ENCODE measurements around the gene DERL3. TPM values are rescaled to one million over a fixed set of nuclear protein-coding genes. Genes with fewer than 3 reads are reported as not detected.

DERL3 gene
- 0.43 to 0.69 TPM (median 0.47 TPM) in 5 replicates for total RNA-seq (2022; extraction: Qiagen RNA extraction; ENCODE audit: low read depth)

GRCh38 chr22:23838681-23839468, at the start of gene DERL3:
DERL3 (minus strand) TSS chr22:23839006; CDS start chr22:23838987, 19 bp downstream.

GRCh38 chr22:23857606-23858483, 19.0 kb upstream of the DERL3 start, which contains the start of gene SLC2A11:
SLC2A11 (plus strand) TSS chr22:23857875; CDS start chr22:23858000, 125 bp downstream.

GRCh38 chr22:23786752-23787599, 51.8 kb downstream of the DERL3 start, which contains the start of gene SMARCB1:
SMARCB1 (plus strand) TSS chr22:23786966; CDS start chr22:23787170, 204 bp downstream.

Other genes with a start within 250 kb of the DERL3 start
- gene DRICH1, start 206.7 kb downstream of the DERL3 start, total RNA-seq (2022; extraction: Qiagen RNA extraction; ENCODE audit: low read depth) = 0.09 to 0.26 TPM (median 0.13 TPM) in 4 of 5 replicates, not detected in the other
- gene RGL4, start 148.0 kb downstream of the DERL3 start, total RNA-seq (2022; extraction: Qiagen RNA extraction; ENCODE audit: low read depth) = 0.04 TPM in 1 of 5 replicates, not detected in the others
- gene ZNF70, start 87.9 kb downstream of the DERL3 start, total RNA-seq (2022; extraction: Qiagen RNA extraction; ENCODE audit: low read depth) = 0.99 to 1.3 TPM (median 1.2 TPM) in 5 replicates
- gene VPREB3, start 84.6 kb downstream of the DERL3 start, total RNA-seq (2022; extraction: Qiagen RNA extraction; ENCODE audit: low read depth) = 0.51 to 0.87 TPM (median 0.64 TPM) in 5 replicates
- gene C22orf15, start 76.0 kb downstream of the DERL3 start, total RNA-seq (2022; extraction: Qiagen RNA extraction; ENCODE audit: low read depth) = not detected in 5 replicates
- gene CHCHD10, start 71.0 kb downstream of the DERL3 start, total RNA-seq (2022; extraction: Qiagen RNA extraction; ENCODE audit: low read depth) = 84.1 to 177 TPM (median 168 TPM) in 5 replicates
- 0.11 to 0.23 TPM (median 0.14 TPM) in 5 replicates for gene MMP11, start 66.2 kb downstream of the DERL3 start, total RNA-seq (2022; extraction: Qiagen RNA extraction; ENCODE audit: low read depth)
- gene SMARCB1, start 52.0 kb downstream of the DERL3 start, total RNA-seq (2022; extraction: Qiagen RNA extraction; ENCODE audit: low read depth) = 47.3 to 58.2 TPM (median 50.3 TPM) in 5 replicates
- 8.7 to 10.0 TPM (median 9.7 TPM) in 5 replicates for gene SLC2A11, start 18.9 kb upstream of the DERL3 start, total RNA-seq (2022; extraction: Qiagen RNA extraction; ENCODE audit: low read depth)
- gene MIF, start 55.4 kb upstream of the DERL3 start, total RNA-seq (2022; extraction: Qiagen RNA extraction; ENCODE audit: low read depth) = 485 to 881 TPM (median 831 TPM) in 5 replicates
- 0.17 to 0.54 TPM (median 0.26 TPM) in 5 replicates for gene GSTT2B, start 122.2 kb upstream of the DERL3 start, total RNA-seq (2022; extraction: Qiagen RNA extraction; ENCODE audit: low read depth)
- 1.6 to 1.9 TPM (median 1.7 TPM) in 5 replicates for gene DDTL, start 127.9 kb upstream of the DERL3 start, total RNA-seq (2022; extraction: Qiagen RNA extraction; ENCODE audit: low read depth)
- 103 to 162 TPM (median 139 TPM) in 5 replicates for gene DDT, start 135.4 kb upstream of the DERL3 start, total RNA-seq (2022; extraction: Qiagen RNA extraction; ENCODE audit: low read depth)
- not detected in 5 replicates for gene GSTT2, start 141.1 kb upstream of the DERL3 start, total RNA-seq (2022; extraction: Qiagen RNA extraction; ENCODE audit: low read depth)
- not detected in 5 replicates for gene GSTT4, start 166.4 kb upstream of the DERL3 start, total RNA-seq (2022; extraction: Qiagen RNA extraction; ENCODE audit: low read depth)
- gene CABIN1, start 172.3 kb upstream of the DERL3 start, total RNA-seq (2022; extraction: Qiagen RNA extraction; ENCODE audit: low read depth) = 17.3 to 22.7 TPM (median 20.2 TPM) in 5 replicates

All from A549 treated with DMSO at 1 μM for 4 hours (cell line).